Skeletal muscle satellite cell (primary cell): ENCODE results near the gene AXDND1.

ENCODE experiments used
- H3K27me3 ChIP-seq: 2 replicates; pipeline ENCODE4 v1.7.0; 2013; ENCODE audit warnings: low read length; ENCODE audit not compliant: control insufficient read depth, insufficient read depth
- H3K36me3 ChIP-seq: 2 replicates; pipeline ENCODE4 v1.7.0; 2013; ENCODE audit warnings: mild to moderate bottlenecking, control low read depth, low read length; ENCODE audit not compliant: insufficient read depth
- H3K4me1 ChIP-seq: 2 replicates; pipeline ENCODE4 v1.7.0; 2013; ENCODE audit warnings: low read length; ENCODE audit not compliant: control insufficient read depth, insufficient read depth
- H3K4me2 ChIP-seq: 2 replicates; pipeline ENCODE4 v1.7.0; 2013; ENCODE audit warnings: mild to moderate bottlenecking, low read length
- H3K4me3 ChIP-seq: 2 replicates; pipeline ENCODE4 v1.7.0; 2013; ENCODE audit warnings: low read length
- H3K9ac ChIP-seq: 2 replicates; pipeline ENCODE4 v1.7.0; 2013; ENCODE audit warnings: mild to moderate bottlenecking, low read depth, low read length, moderate library complexity
- H3K9me3 ChIP-seq: replicated peaks from 2 replicates; pipeline ENCODE4 v1.7.0; 2013; ENCODE audit warnings: mild to moderate bottlenecking, control low read depth, low read length

Gene AXDND1

DNA sequence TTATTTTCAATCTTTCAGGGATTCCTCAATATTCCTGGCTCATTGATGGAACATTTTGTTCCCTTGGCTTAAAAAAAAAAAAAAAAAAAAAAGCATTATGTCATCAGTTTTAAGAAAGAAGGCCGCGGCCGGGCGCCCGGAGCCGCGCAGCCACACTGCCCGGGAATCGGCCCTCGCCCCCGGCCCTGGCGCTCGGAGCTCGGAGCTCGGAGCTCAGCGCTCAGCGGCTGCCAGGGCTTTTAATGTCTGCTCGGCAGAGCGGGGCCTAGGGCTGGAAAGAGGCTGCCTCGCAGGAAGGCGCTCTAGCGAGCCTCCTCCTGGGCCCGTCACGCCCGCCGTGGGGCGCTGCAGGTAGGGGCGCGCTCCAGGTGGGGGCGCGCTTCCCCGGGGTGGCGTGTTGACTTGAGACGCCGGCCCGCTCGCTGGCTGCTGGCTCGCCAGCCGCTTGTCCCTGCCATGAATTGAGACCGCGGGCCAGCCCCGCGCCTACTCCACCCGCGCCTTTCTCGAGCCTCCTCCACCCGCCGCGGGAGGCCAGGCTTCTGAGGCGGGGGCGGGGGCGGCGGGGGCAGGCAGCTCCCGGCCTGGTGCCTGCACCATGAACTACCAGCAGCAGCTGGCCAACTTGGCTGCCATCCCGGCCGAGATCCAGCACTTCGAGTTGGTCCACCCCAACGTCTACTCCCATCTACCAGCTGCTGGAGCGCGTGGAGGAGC lies 220.5 kb downstream of the AXDND1 start:
- peak overlapping the region; percentile 74 for H3K4me3 ChIP-seq
- H3K36me3 ChIP-seq = no peaks in the 10 kb centered on the region
- H3K9ac ChIP-seq = peak overlapping the region; percentile 68
- H3K4me2 ChIP-seq = peak overlapping the region; percentile 94
- H3K27me3 ChIP-seq = peaks cover 18% of the 10 kb centered on the region
- H3K4me1 ChIP-seq = peaks cover 8% of the 10 kb centered on the region
- H3K9me3 ChIP-seq = no peaks in the 10 kb centered on the region

DNA sequence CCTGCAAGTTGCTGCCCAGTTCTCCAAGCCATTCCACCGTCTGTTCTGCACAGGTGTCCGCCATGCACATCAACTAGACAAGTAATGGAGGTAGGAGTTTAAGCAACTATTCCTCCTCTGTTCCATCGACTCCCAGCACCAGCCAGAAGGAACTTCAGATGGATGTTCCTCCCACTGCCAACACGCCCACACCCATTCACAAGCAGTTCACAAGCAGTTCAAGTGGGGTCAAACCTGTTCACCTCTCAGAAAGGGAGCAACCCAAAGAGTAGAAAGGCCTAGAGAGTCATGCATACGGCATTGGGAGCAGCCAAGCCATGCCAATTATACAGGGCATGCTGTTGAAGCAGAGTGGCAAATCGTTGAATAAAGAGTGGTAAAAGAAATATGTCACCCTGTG lies 221.6 kb downstream of the AXDND1 start:
- Histone ChIP-seq H3K27me3 (peaks cover 27% of the 10 kb centered on the region), H3K4me1 (peaks cover 8% of the 10 kb centered on the region), H3K9me3 (no peaks in the 10 kb centered on the region), H3K4me3 (no peak overlapping the region), H3K9ac (no peak overlapping the region), H3K4me2 (no peak overlapping the region), H3K36me3 (no peaks in the 10 kb centered on the region)

DNA sequence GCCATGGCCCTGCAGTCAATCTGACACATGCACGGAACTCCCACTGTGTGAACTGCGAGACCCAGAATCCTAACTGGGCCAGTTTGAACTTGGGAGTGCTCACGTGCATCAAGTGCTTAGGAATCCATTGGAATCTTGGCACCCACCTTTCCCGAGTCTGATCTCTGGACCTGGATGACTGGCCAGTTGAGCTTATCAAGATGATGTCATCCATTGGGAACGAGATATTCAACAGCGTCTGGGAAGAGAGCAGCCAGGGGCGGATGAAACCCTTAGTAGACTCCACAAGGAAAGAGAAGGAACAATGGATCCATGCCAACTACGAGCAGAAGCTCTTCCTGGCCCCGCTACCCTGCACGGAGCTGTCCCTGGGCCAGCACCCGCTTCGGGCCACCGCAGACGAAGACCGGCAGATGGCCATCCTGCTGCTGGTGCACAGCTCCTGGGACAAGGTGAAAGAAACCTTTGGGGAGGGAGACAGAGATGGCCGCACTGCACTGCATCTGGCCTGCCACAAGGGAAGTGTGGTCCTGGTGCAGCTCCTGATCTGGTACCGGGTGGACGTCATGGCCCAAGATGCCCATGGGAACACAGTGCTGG lies 222.8 kb downstream of the AXDND1 start:
- Histone ChIP-seq H3K9me3 (no peaks in the 10 kb centered on the region), H3K27me3 (peaks cover 37% of the 10 kb centered on the region), H3K4me3 (no peak overlapping the region), H3K4me1 (peaks cover 8% of the 10 kb centered on the region), H3K9ac (no peak overlapping the region), H3K36me3 (no peaks in the 10 kb centered on the region), H3K4me2 (no peak overlapping the region)

DNA sequence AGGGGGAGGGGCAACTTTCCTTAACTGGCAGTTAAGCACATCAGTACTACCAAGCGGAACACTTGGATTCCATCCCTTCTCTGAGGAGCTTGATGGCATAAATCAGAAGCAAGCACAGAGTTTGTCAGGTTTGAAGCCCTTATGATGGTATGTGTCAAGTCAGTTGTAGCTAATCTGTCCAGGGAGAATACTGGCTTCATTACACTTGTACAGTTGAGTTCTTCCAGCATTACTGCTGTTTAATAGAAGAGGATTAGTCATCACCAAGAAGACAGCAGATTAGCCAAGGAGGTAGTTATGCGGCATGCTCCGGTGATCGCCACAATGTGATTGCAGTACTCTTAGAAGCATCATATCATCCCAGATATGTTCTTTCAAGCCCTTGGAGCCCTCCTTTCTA lies 223.7 kb downstream of the AXDND1 start:
- H3K9me3 ChIP-seq = no peaks in the 10 kb centered on the region
- no peak overlapping the region for H3K4me2 ChIP-seq
- H3K27me3 ChIP-seq = peaks cover 45% of the 10 kb centered on the region
- H3K4me1 ChIP-seq = peaks cover 8% of the 10 kb centered on the region
- H3K4me3 ChIP-seq = no peak overlapping the region
- no peak overlapping the region for H3K9ac ChIP-seq
- H3K36me3 ChIP-seq = no peaks in the 10 kb centered on the region

DNA sequence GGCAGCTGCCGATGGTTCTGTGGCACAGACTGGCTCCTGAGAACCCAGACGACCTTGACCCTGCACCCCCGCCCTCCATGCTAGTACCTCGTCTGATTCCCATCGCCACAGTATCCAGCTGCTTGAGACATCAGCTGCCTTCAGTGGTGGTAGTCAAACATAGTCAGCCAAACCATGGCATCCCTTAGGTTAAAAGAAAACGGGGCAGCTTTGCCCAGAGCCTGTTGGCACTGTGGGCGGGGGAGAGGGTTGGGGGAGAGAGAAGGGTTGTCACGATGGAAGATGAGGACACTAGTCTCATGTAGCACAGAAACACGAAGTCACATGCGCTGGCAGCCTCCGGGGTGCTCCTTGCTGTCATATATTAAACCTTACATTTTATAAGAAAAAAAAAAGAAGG lies 224.9 kb downstream of the AXDND1 start:
- no peaks in the 10 kb centered on the region for H3K9me3 ChIP-seq
- H3K27me3 ChIP-seq = peaks cover 46% of the 10 kb centered on the region
- H3K4me1 ChIP-seq = peaks cover 6% of the 10 kb centered on the region
- no peak overlapping the region for H3K4me3 ChIP-seq
- H3K36me3 ChIP-seq = no peaks in the 10 kb centered on the region
- H3K4me2 ChIP-seq = no peak overlapping the region
- H3K9ac ChIP-seq = no peak overlapping the region

DNA sequence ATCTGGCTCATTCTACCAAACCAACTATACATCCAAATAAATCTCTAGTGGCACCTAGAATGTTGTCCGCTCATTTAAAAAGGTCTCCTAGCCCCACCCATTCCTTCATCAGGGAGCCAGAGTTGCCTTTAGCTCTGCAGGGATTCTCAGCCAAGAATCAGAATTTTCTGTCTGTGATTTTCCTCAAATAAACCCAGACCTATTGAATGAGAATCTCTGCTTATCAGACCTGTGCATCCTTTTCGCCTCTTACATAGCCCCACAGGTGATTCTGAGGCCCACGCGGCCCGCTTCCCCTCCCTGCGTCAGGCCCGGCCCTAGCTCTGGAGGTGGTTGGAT lies 225.5 kb downstream of the AXDND1 start:
- Histone ChIP-seq H3K9ac (no peak overlapping the region), H3K4me2 (no peak overlapping the region), H3K36me3 (no peaks in the 10 kb centered on the region), H3K4me1 (peaks cover under 1% of the 10 kb centered on the region), H3K27me3 (peaks cover 46% of the 10 kb centered on the region), H3K9me3 (no peaks in the 10 kb centered on the region), H3K4me3 (no peak overlapping the region)

DNA sequence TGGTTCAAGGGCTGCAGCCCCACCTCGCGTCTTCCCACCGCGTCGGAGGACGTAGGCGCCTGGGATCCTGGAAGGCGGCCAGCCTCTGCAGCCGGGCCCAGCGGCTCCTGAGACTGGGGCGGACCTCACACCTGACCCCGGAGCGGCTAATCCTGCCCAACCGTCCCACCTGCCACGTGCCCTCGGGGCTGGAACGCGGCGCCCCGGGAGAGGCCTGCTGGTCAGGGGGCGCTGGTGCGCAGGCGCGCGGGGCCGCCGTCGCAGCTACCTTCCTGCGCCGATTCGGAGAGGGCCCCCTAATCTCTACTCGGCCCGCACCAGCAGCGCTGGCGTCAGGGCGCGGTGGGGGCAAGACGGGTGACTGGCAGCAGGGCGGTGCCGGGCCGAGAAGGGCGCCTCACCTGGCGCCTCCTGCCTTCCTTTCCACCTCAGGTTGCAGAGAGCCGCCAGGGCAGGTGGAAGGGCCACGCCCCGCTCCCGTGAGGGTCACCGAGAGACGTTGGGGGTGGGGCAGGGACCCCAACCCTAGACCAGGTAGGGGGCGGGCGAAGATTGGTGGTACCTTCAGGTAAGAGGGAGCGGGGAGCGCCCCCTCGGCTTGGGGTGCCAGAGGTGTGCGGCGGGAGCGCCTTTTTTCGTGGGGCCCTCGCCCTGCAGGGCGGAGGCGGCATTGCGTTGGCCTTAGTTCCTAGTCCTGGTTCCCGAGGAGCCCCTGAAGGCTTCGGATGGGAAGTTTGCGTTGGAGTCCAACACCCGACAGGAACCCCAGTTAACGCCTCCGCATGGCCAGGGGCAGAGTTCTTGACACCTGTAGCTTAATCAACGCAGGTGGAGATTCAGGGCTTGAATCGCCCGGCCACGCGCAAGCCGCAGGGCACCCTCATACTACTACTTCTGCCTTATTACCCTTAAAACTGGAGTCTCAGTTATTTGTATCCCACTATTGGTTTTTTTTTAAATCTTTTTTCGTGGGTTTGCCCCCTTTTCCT lies 226.1 kb downstream of the AXDND1 start, which contains the start of gene TDRD5:
TSS of gene TDRD5 (plus strand) at position 241 of the 989 bp plus-strand sequence. CDS start 784 bp downstream, outside the sequence.
- H3K27me3 ChIP-seq = peaks cover 50% of the 10 kb centered on the region
- H3K9ac ChIP-seq = no peak within 1 kb of the TSS
- no peak within 1 kb of the TSS for H3K4me3 ChIP-seq
- no peaks in the 10 kb centered on the region for H3K4me1 ChIP-seq
- no peak within 1 kb of the TSS for H3K4me2 ChIP-seq
- no peaks in the 10 kb centered on the region for H3K9me3 ChIP-seq
- H3K36me3 ChIP-seq = no peaks in the 10 kb centered on the region

DNA sequence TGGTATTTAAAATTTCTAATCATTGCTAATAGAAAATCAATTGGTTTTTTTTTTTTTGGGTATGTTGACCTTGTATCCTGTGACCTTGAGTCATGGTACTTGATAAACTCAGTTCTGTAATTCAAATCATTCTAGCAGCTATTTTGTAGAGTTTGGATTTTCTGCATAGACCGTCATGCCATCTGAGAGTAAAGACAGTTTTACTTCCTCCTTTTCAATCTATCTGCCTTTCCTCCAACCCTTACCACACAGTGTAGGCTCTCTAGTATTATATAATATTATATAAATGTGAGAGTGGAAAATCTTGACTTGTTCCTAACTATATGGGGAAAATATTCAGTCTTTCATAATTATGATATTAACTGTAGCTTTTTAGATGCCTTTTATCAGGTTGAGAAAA lies 232.9 kb downstream of the AXDND1 start:
- Histone ChIP-seq H3K27me3 (peaks cover 26% of the 10 kb centered on the region), H3K4me2 (no peak overlapping the region), H3K4me3 (no peak overlapping the region), H3K4me1 (no peaks in the 10 kb centered on the region), H3K9me3 (no peaks in the 10 kb centered on the region), H3K9ac (no peak overlapping the region), H3K36me3 (no peaks in the 10 kb centered on the region)

DNA sequence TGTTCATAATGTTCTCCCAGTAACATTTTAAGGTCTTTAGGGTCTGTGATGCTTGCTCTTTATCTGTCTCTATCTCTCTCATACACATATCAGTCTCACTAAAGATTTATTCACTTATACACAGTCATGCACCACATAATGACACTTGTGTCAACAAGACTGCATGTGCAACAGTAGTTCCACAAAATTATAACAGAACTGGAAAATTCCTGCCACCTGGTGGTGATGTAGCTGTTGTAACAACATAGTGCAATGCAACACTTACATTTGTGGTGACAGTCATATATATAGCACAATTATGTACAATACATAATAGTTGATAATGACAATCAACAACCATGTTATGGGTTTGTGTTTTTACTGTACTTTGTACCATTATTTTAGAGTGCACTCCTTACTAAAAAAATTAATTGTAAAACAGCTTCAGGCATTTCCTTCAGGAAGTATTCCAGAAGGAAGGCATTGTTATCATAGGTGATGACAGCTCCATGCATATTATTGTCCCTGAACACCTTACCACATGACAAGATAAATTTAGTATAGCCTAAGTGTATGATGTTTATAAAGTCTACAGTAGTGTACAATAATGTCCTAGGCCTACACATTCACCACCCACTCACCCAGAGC lies 234.0 kb downstream of the AXDND1 start:
- Histone ChIP-seq H3K9ac (no peak overlapping the region), H3K4me3 (no peak overlapping the region), H3K4me2 (no peak overlapping the region), H3K4me1 (no peaks in the 10 kb centered on the region), H3K27me3 (peaks cover 16% of the 10 kb centered on the region), H3K9me3 (no peaks in the 10 kb centered on the region), H3K36me3 (no peaks in the 10 kb centered on the region)

DNA sequence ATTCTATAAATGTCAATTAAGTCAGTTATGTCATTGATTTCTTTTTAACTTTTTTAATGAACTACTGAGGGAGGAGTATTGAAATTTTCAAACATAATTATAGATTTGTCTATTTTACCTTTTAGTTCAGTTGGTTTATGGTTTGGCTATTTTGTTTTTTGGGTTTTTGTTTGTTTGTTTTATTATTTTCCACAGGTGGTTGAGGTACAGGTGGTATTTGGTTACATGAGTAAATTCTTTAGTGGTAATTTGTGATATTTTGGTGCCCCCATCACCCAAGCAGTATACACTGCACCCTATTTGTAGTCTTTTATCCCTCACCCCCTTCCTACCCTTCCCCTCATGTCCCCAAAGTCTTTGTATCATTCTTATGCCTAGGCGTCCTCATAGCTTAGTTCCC lies 235.3 kb downstream of the AXDND1 start:
- no peak overlapping the region for H3K4me2 ChIP-seq
- H3K4me3 ChIP-seq = no peak overlapping the region
- no peaks in the 10 kb centered on the region for H3K9me3 ChIP-seq
- no peaks in the 10 kb centered on the region for H3K36me3 ChIP-seq
- no peak overlapping the region for H3K9ac ChIP-seq
- no peaks in the 10 kb centered on the region for H3K4me1 ChIP-seq
- H3K27me3 ChIP-seq = peaks cover 17% of the 10 kb centered on the region
